Measurements from ENCODE around the gene MTRF1.
"Not testable (repeated sequence)": the region's sequence is repeated elsewhere in the genome, so short reads cannot be mapped to it uniquely, and the experiment has no call there.

Gene MTRF1

DNA sequence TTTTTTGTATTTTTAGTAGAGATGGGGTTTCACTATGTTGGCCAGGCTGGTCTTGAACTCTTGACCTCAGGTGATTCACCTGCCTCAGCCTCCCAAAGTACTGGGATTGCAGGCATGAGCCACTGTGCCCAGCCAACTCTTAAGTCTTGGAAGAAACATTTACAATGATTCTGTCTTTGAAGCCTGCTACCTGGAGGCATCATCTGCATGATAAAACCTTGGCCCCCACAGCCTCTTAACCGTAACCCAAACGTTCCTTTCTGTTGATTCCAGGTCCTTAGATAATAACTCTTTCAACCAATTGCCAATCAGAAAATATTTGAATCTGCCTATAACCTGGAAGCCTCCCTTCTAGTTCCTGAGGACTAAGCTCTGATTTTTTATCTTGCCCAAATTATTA, 15.8 kb upstream of the MTRF1 start:
- not testable (repeated sequence) for H3K4me1 ChIP-seq (ENCODE audit: control insufficient read depth, insufficient read depth, low read length); H3K36me3 ChIP-seq (ENCODE audit: control insufficient read depth, insufficient read depth, low read length); H3K4me3 ChIP-seq (ENCODE audit: insufficient read depth, low read depth, low read length); H3K9me3 ChIP-seq (ENCODE audit: control insufficient read depth, low read length); H3K27ac ChIP-seq (ENCODE audit: insufficient read depth, low read depth, low read length, poor library complexity, severe bottlenecking); H3K27me3 ChIP-seq (ENCODE audit: control insufficient read depth, insufficient read depth, low read length, poor library complexity, severe bottlenecking)
- 43 to 45% methylated on average over 2 of the region's 2 CpGs for WGBS, 2 experiments

DNA sequence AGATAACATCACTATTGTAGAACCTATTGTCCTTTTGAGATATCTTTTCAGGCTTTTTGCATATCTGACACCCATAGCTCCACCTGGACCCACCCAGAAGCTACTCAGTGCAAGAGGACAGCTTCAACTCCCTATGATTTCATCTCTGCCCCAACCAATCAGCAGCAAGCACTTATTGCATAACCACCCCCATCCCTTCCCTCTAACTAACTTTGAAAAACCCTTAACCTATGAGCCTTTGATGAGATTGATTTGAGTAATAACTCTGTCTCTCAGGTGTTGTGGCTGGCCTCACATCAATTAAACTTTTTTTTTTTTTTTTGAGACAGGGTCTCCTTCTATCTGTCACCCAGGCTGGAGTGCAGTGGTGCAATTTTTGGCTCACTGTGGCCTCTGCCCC, 13.4 kb upstream of the MTRF1 start:
- H3K27me3 ChIP-seq (ENCODE audit: control insufficient read depth, insufficient read depth, low read length, poor library complexity, severe bottlenecking): no peaks in the 10 kb centered on the region
- no peak overlapping the region for H3K4me3 ChIP-seq (ENCODE audit: insufficient read depth, low read depth, low read length)
- no peaks in the 10 kb centered on the region for H3K36me3 ChIP-seq (ENCODE audit: control insufficient read depth, insufficient read depth, low read length)
- no peaks in the 10 kb centered on the region for H3K9me3 ChIP-seq (ENCODE audit: control insufficient read depth, low read length)
- H3K4me1 ChIP-seq (ENCODE audit: control insufficient read depth, insufficient read depth, low read length): no peaks in the 10 kb centered on the region
- H3K27ac ChIP-seq (ENCODE audit: insufficient read depth, low read depth, low read length, poor library complexity, severe bottlenecking): no peak overlapping the region

DNA sequence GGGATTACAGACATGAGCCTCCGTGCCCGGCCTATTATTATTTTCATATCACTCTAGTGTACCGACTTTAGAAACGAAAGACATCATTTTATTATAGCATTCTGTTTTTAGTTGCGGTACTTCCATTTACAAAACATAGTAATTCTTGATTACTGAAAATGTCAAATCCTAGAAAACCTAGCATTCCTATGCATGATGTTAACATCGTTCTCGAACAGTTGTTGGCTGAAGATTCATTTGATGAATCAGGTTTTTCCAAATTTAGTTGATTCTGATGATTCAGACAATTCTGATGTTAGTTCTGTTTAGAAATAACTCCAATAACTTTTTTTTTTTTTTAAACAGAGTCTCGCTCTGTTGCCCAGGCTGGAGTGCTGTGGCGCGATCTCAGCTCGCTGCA, 11.5 kb upstream of the MTRF1 start:
- no peaks in the 10 kb centered on the region for H3K36me3 ChIP-seq (ENCODE audit: control insufficient read depth, insufficient read depth, low read length)
- H3K27ac ChIP-seq (ENCODE audit: insufficient read depth, low read depth, low read length, poor library complexity, severe bottlenecking): no peak overlapping the region
- H3K4me1 ChIP-seq (ENCODE audit: control insufficient read depth, insufficient read depth, low read length): no peaks in the 10 kb centered on the region
- H3K4me3 ChIP-seq (ENCODE audit: insufficient read depth, low read depth, low read length): no peak overlapping the region
- 95 to 96% methylated on average over 11 of the region's 11 CpGs for WGBS, 2 experiments
- peaks cover 2% of the 10 kb centered on the region for H3K9me3 ChIP-seq (ENCODE audit: control insufficient read depth, low read length)
- no peaks in the 10 kb centered on the region for H3K27me3 ChIP-seq (ENCODE audit: control insufficient read depth, insufficient read depth, low read length, poor library complexity, severe bottlenecking)

DNA sequence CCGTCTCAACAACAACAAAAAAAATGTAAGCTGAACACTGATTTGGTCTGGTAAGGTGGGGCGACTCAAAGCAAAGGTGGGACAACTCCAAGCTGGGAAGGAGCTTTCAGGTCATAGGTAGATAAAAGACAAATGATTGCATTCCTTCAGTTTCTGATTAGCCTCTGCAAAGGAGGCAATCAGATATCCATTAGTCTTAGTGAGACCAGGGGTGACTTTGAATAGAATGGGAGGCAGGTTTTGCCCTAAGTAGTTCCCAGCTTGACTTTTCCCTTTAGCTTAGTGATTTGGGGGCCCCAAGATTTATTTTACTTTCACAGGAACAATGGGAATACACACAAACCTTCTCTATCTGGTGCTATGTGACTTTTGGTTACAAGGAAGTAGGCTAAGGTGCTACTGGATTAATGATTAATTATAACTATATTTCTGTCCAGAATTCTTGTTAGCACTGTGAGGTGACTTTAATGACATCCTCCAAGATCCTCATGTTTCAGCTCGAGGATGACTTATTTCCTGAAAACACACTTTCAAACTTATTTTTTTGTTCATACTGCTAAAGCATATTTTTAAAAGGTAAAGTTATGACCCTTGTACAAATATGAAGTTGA, 10.6 kb upstream of the MTRF1 start:
- no peaks in the 10 kb centered on the region for H3K4me1 ChIP-seq (ENCODE audit: control insufficient read depth, insufficient read depth, low read length)
- no peak overlapping the region for H3K4me3 ChIP-seq (ENCODE audit: insufficient read depth, low read depth, low read length)
- WGBS, 2 experiments: 95 to 96% methylated on average over 2 to 3 of the region's 3 CpGs
- H3K27me3 ChIP-seq (ENCODE audit: control insufficient read depth, insufficient read depth, low read length, poor library complexity, severe bottlenecking): no peaks in the 10 kb centered on the region
- peaks cover 2% of the 10 kb centered on the region for H3K9me3 ChIP-seq (ENCODE audit: control insufficient read depth, low read length)
- no peaks in the 10 kb centered on the region for H3K36me3 ChIP-seq (ENCODE audit: control insufficient read depth, insufficient read depth, low read length)
- H3K27ac ChIP-seq (ENCODE audit: insufficient read depth, low read depth, low read length, poor library complexity, severe bottlenecking): no peak overlapping the region

DNA sequence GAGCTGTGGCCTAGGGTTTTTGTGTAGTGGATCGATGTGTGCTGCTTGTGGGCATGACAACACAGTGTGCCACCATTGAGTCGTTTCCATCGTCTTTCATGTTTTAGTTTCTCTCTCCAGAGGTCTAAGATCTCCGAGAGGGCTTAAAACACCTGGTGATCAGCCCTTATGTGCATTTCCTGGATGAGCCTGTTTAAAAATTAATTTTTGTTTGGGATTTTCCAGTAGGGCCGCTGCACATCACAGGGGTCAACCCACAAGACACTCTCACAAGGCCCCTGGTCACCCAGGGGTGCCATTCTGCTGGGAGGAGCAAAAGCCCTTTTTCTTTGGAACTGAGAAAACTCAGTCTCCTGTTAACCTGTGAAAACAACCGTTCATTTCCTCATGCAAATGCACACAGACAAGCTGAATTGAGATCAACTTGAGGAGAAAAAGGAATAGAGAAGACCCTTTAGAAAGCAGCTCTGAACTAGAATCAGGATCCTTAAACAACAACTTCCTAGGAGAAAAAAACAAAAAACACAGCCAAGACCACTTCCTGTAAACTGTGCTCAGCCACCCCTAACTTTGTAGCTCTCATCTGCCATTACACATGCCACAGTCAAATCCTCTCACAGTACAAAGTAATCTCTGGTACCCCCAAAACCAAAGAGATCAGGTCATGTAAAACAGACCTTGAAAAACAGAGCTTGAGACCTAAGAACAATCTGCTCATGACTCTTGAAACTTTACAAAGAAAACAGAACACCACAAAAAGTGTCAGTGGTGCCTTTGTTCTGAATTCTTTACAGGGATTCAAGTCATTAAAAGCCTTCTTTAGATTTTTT, 8.3 kb upstream of the MTRF1 start:
- 91% methylated on average over 6 of the region's 6 CpGs for WGBS, 2 experiments
- Histone ChIP-seq H3K4me1 (ENCODE audit: control insufficient read depth, insufficient read depth, low read length) (no peaks in the 10 kb centered on the region), H3K9me3 (ENCODE audit: control insufficient read depth, low read length) (peaks cover 2% of the 10 kb centered on the region), H3K27ac (ENCODE audit: insufficient read depth, low read depth, low read length, poor library complexity, severe bottlenecking) (no peak overlapping the region), H3K36me3 (ENCODE audit: control insufficient read depth, insufficient read depth, low read length) (no peaks in the 10 kb centered on the region), H3K27me3 (ENCODE audit: control insufficient read depth, insufficient read depth, low read length, poor library complexity, severe bottlenecking) (no peaks in the 10 kb centered on the region), H3K4me3 (ENCODE audit: insufficient read depth, low read depth, low read length) (no peak overlapping the region)

DNA sequence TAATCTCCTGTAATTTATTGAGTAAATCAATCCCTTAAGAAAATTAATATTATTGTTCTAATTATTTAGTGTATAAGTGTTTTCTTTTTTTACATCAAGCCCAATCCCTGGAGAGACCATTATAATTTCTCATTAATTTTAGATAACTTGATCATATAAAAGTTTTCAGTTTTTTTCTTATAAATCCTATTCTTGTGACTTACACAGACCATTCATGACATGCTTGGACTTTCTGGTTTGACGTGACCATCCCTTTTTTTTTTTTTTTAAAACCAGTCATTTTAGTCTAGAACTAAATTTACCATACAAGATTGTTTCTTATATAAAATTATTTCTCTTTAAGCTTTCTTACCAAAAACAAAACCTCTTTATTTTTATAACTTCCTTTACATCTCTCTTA, 5.4 kb upstream of the MTRF1 start:
- Histone ChIP-seq H3K27ac (ENCODE audit: insufficient read depth, low read depth, low read length, poor library complexity, severe bottlenecking) (no peak overlapping the region), H3K9me3 (ENCODE audit: control insufficient read depth, low read length) (peaks cover 2% of the 10 kb centered on the region), H3K36me3 (ENCODE audit: control insufficient read depth, insufficient read depth, low read length) (no peaks in the 10 kb centered on the region), H3K4me1 (ENCODE audit: control insufficient read depth, insufficient read depth, low read length) (no peaks in the 10 kb centered on the region), H3K27me3 (ENCODE audit: control insufficient read depth, insufficient read depth, low read length, poor library complexity, severe bottlenecking) (no peaks in the 10 kb centered on the region), H3K4me3 (ENCODE audit: insufficient read depth, low read depth, low read length) (no peak overlapping the region)
- 0% methylated on average over 1 of the region's 1 CpG; no CpG with 5 or more reads in 1 of the 2 experiments for WGBS, 2 experiments

DNA sequence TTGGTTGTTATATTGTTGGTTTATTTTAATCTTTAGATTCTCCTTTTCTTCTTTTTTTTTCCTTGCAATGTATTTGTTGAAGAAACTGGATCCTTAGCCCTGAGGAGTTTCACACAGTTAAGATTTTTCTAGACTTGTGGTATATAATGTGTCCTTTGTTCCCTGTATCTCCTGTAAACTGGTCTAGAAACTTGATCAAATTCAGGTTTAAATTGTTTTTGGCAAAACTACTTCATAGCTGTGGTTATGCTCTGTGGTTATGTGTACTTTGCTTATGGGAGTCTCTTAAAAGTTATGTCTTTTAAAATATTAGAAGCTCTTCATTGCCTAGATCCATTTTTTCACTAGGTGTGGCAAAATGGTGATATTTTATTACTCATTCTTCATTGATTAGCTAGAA, 3.7 kb upstream of the MTRF1 start:
- H3K27me3 ChIP-seq (ENCODE audit: control insufficient read depth, insufficient read depth, low read length, poor library complexity, severe bottlenecking): no peaks in the 10 kb centered on the region
- no peak overlapping the region for H3K4me3 ChIP-seq (ENCODE audit: insufficient read depth, low read depth, low read length)
- H3K36me3 ChIP-seq (ENCODE audit: control insufficient read depth, insufficient read depth, low read length): no peaks in the 10 kb centered on the region
- H3K4me1 ChIP-seq (ENCODE audit: control insufficient read depth, insufficient read depth, low read length): no peaks in the 10 kb centered on the region
- H3K9me3 ChIP-seq (ENCODE audit: control insufficient read depth, low read length): peaks cover 2% of the 10 kb centered on the region
- H3K27ac ChIP-seq (ENCODE audit: insufficient read depth, low read depth, low read length, poor library complexity, severe bottlenecking): no peak overlapping the region

DNA sequence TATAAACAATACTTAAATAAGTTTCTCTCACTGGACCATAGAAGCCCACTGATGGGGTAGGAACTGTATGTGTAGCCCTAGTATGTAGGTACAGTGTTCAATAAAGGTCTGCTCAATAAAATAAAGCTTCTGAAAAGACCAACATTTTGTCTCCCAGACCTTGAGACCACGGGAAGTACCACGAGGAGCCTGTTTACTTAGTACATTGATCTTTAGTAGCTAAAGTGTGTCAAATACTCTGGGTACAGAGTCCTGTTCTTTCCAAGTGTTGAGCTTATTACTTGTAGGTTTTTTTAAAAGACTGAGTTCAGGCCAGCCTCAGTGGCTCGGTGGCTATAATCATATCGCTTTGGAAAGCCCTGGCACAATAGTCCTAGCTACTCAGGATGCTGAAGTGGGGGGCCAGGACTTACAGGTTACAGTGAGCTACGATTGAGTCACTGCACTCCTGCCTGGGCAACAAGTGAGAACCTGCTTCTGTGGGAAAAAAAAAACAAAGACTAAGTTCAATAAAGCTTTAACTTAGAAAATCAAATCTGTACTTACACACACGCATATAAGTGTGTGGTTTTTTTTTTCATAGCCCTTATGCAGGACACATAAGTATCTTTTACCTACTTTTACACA, 3.4 kb downstream of the MTRF1 start:
- H3K36me3 ChIP-seq (ENCODE audit: control insufficient read depth, insufficient read depth, low read length): peaks cover 10% of the 10 kb centered on the region
- H3K4me1 ChIP-seq (ENCODE audit: control insufficient read depth, insufficient read depth, low read length): no peaks in the 10 kb centered on the region
- no peaks in the 10 kb centered on the region for H3K27me3 ChIP-seq (ENCODE audit: control insufficient read depth, insufficient read depth, low read length, poor library complexity, severe bottlenecking)
- 95 to 97% methylated on average over 6 of the region's 6 CpGs for WGBS, 2 experiments
- H3K4me3 ChIP-seq (ENCODE audit: insufficient read depth, low read depth, low read length): no peak overlapping the region
- no peaks in the 10 kb centered on the region for H3K9me3 ChIP-seq (ENCODE audit: control insufficient read depth, low read length)
- no peak overlapping the region for H3K27ac ChIP-seq (ENCODE audit: insufficient read depth, low read depth, low read length, poor library complexity, severe bottlenecking)

DNA sequence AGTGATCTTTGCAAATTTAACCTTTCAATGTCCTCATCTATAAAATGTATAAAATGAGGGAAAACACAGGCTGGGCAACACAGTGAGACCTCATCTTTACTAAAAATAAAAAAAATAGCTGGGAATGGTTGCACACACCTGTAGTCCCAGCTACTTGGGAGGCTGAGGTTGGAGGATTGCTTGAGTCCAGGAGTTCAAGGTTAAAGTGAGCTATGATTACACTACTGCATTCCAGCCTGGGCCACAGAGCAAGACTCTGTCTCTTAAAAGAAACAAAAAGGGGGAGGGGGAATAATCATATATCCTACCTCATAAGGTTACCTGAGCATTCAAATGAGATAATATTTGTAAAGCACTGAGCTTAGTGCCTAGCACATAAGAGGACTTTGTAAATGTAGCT, 5.8 kb downstream of the MTRF1 start:
- H3K27ac ChIP-seq (ENCODE audit: insufficient read depth, low read depth, low read length, poor library complexity, severe bottlenecking): no peak overlapping the region
- no peaks in the 10 kb centered on the region for H3K27me3 ChIP-seq (ENCODE audit: control insufficient read depth, insufficient read depth, low read length, poor library complexity, severe bottlenecking)
- H3K4me3 ChIP-seq (ENCODE audit: insufficient read depth, low read depth, low read length): no peak overlapping the region
- H3K9me3 ChIP-seq (ENCODE audit: control insufficient read depth, low read length): no peaks in the 10 kb centered on the region
- H3K4me1 ChIP-seq (ENCODE audit: control insufficient read depth, insufficient read depth, low read length): no peaks in the 10 kb centered on the region
- H3K36me3 ChIP-seq (ENCODE audit: control insufficient read depth, insufficient read depth, low read length): peaks cover 18% of the 10 kb centered on the region

DNA sequence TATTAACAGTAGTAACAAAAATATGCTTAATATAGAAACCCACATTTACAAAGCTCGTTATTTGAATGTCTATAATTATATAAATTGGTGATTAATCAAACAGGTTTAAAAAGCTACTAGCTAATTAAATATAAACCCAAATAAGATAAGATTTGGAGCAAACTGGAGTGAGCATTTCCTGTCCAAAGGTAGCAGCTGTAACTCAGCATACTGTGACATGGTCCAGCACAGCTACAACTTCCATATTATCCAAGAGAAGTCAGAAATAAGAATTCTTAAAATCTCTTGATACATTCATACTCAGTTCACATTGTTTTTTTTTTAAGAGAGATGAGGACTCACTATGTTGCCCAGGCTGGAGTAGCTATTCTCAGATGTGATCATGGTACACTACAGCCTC, 8.5 kb downstream of the MTRF1 start:
- H3K36me3 ChIP-seq (ENCODE audit: control insufficient read depth, insufficient read depth, low read length): peaks cover 11% of the 10 kb centered on the region
- no CpG with 5 or more reads among the region's 1 CpG for WGBS, 2 experiments

More for the DNA sequence above, 8.5 kb downstream of the MTRF1 start:
- H3K4me3 ChIP-seq (ENCODE audit: insufficient read depth, low read depth, low read length): no peak overlapping the region
- no peaks in the 10 kb centered on the region for H3K4me1 ChIP-seq (ENCODE audit: control insufficient read depth, insufficient read depth, low read length)
- H3K9me3 ChIP-seq (ENCODE audit: control insufficient read depth, low read length): no peaks in the 10 kb centered on the region
- no peaks in the 10 kb centered on the region for H3K27me3 ChIP-seq (ENCODE audit: control insufficient read depth, insufficient read depth, low read length, poor library complexity, severe bottlenecking)
- H3K27ac ChIP-seq (ENCODE audit: insufficient read depth, low read depth, low read length, poor library complexity, severe bottlenecking): no peak overlapping the region
